ENCODE results near the gene PTPRD. TPM values are rescaled to one million over a fixed set of nuclear protein-coding genes. Genes with fewer than 3 reads are reported as not detected.

PTPRD gene
- polyA plus RNA-seq, 4 donors, result 91.3 to 115 (median 106) TPM

GRCh38 chr9:8362250-8362649 lies 2250.6 kb downstream of the PTPRD start:
- DNase-seq (ENCODE audit: low read depth in 4 of 4, low spot score in 2 of 4), result no peak

GRCh38 chr9:8361364-8361763 lies 2251.4 kb downstream of the PTPRD start:
- DNase-seq (ENCODE audit: low read depth in 4 of 4, low spot score in 2 of 4), result no peak

DNA sequence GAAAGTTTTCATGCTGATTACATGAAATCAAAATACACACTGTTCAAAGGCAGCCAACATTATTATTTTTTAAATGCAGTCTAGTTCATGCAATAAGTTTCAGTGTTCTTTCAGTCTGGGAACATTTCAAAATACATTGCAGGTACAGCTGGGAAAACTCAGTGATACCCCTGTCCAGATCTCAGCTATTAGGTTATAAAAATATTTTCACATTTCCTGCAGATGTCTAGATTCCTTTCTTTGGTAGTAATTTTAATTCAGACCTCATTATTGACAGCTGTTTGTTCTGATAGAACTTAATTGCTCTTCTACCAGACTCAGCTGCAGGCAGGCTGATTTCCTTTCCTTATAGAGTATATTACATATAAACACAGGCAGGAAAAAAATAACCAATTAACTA lies 2256.4 kb downstream of the PTPRD start:
- no peak for DNase-seq (ENCODE audit: low read depth in 4 of 4, low spot score in 2 of 4)

- DNase-seq (ENCODE audit: low read depth in 4 of 4, low spot score in 2 of 4), result no peak
Measured at GRCh38 chr9:8351436-8351835, 2261.4 kb downstream of the PTPRD start.

DNA sequence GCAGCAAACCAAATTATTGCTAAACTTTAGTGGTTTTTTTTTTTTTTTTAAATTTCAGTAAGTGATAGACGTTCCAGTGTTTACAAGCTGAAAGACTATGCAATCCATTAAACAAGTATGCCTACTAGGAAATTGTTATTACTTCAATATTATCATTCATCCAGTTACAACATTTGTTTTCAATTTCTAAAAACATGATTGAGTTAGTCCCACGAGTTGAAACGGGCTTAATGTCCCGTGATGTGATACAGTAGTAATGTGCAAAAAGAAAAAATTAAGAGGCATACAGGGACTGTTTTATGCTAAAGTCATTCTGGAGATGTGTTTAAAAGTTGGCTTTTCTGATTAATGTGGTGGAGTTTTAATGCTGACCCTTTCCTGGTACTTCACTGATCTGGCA lies 2262.9 kb downstream of the PTPRD start:
- DNase-seq (ENCODE audit: low read depth in 4 of 4, low spot score in 2 of 4), result no peak

DNA sequence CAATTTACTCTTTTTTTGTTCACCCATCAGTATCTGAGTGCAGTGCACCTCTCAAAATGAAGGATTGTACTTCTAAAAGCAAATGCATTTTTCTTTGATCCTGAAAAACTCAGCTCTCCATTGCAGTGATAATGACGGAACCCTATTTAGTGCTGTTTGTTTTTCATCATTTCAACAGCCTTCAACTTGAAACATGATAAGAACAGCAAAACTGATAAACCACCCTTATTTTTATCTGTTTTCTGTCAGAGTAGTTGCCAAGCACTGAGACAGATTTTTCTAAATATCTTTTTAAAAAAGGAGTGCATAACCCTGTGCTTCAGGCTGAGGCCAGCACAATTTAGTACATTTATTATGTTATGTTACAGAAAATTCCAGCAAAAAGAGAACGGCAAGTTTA lies 2263.4 kb downstream of the PTPRD start:
- DNase-seq (ENCODE audit: low read depth in 4 of 4, low spot score in 2 of 4), result no peak

DNA sequence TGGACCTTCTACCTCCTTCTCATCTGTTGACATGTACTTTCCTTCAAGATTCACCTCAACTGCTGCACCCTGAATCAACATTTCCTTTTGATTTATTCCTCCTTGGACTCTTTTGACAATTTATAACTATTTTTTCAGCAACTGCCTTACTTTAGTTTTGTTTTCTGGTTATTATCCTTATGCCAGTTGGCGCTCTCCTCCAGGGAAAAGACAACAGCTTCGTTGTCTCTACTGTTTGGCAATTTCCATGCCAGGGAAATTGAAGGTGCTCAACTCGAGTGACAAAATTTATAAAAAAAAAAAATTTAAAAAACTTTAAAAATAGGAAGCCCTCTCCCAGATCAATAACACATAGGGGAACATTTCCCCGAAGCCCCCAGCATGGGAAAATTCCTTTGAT lies 2264.0 kb downstream of the PTPRD start:
- no peak for DNase-seq (ENCODE audit: low read depth in 4 of 4, low spot score in 2 of 4)

GRCh38 chr9:8346296-8346695 lies 2266.5 kb downstream of the PTPRD start:
- no peak for DNase-seq (ENCODE audit: low read depth in 4 of 4, low spot score in 2 of 4)

GRCh38 chr9:8338767-8339510 lies 2273.9 kb downstream of the PTPRD start:
- no peak for DNase-seq (ENCODE audit: low read depth in 4 of 4, low spot score in 2 of 4)

DNA sequence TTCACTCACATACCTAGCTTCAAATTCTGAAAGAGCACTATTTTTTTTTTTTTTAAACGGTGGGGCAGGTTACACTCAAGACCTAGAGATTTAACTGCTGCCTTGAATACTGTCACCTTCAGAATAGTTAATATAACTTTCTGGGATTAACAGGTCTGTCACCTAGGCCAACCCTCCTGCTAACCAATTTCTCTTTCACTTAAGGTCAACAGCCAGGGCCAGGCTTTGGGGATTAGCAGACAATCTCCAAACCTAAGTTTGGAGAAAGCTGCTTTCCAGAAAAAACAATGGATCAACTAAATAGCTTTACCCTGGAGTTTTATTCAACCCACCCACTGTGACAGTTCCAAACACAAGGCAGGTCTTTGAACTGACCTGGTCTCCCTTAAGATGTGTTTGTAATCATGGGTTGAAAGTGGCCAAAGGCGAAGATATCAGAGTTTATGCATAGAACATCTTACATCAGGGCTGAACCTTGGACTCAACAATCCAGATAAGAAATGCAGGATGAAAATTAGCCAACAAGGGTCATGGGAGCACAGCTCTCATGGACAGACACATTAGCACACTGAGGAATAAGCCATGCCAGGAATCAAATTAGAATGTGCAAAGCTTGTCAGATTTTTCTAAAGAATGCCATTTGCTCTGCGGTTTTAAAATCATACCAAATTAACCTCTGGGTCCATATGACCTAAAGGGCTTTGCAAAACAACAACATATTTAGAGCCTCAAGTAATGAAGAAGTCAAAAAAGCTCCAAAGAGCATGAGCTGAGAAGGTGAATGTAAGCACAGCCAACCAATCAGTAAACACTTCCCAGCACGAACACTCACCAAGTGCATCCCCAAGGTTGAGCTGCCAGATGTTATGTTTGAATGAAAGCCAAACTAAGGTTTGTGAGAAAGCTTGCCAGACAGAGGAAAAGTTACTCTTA lies 2274.7 kb downstream of the PTPRD start:
- peak in 2 of 4 donors; percentile 29 to 39 for DNase-seq (ENCODE audit: low read depth in 4 of 4, low spot score in 2 of 4)

DNA sequence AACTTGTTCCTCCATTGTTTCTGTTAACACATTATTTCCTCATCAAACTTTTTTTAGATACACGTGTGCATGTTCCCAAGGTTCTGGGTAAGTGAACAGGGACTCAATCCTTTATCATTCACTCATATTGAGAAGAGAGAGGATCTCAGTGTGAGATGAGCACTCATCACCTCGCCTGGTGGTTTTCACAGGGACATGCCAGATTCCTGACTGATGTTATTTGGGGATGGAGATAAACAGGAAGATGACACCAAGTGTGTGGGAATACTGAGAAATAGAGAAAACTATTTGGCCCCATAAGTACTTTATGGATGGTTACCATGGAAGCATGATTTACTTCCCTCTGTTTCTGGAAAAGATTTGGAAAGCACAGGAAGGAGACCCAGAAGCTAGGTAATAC lies 2279.9 kb downstream of the PTPRD start:
- no peak for DNase-seq (ENCODE audit: low read depth in 4 of 4, low spot score in 2 of 4)

DNA sequence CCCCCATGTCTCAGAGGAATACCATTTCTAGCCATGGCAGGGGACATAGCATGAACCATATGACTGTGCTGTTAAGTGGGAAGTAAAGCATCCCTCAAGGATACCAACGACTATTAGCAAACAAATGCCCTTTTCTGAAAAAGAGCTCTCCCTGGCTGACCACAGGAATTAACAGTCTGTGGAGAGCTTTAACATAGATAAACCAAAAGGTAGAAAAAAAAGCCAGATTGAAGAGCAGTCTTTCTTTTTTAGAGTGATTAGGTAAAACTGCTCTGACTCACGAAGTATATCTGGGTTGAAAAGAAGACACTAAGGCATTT lies 2280.5 kb downstream of the PTPRD start:
- DNase-seq (ENCODE audit: low read depth in 4 of 4, low spot score in 2 of 4), result no peak

DNA sequence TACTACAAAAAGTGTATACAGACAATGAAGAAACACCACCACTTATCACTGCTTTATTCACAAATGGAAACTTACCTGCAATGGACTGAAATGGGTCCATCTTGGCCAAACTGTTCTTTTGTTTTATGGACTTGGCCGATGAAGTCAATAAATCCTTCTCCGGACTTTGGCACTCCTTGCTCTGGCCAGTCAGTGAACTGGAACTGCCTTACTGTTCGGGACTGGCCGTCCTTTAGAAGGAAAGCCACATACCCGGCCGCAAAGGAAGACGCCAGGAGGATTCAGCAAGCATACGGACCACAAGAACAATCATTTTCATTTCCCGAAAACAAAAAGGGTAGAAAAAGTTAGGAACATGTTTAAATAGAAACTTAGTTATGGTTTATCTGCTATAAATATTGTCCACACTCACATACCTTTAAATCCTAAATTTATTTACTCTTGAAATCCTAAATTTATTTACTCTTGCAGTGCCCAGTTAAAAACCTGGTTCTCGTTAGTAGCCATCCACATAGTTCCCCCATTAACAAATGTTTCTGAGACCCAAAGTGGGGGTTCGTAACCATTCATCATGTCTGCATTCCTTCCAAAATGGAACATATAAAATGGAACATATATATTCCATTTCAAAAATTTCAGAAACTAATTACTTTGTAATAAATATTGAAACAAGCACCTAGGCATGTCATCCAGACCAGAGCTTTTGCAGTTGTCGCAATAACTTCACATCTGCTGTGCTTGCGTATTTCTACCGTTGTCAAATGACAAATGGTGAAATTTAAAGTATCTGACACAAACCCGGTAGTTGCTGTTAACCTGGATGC lies 2281.1 kb downstream of the PTPRD start:
- DNase-seq (ENCODE audit: low read depth in 4 of 4, low spot score in 2 of 4), result no peak

DNA sequence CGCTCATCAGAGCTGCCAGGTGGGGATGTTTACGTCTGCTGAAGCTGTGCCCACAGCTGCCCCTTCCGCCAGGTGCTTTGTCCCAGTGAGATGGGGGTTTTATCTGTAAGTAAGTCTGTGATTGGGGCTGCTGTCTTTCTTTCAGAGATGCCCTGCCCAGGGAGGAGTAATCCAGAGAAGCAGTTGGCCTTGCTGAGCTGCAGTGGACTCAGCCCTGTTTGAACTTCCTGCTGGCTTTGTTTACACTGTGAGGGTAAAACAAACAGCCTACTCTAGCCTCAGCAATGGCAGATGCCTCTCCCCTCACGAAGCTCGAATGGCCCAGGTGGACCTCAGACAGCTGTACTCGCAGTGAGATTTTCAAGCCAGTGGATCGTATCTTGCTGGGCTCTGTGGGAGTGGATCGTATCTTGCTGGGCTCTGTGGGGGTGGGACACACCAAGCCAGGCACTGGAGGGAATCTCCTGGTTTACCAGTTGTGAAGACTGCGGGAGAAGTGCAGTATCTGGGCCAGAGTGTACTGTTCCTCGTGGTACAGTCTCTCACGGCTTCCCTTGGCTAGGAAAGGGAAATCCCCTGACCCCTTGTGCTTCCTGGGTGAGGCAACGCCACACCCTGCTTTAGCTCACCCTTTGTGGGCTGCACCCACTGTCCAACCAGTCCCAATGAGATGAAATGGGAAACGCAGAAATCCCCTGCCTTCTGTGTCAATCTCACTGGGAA lies 2283.1 kb downstream of the PTPRD start:
- DNase-seq (ENCODE audit: low read depth in 4 of 4, low spot score in 2 of 4), result no peak

DNA sequence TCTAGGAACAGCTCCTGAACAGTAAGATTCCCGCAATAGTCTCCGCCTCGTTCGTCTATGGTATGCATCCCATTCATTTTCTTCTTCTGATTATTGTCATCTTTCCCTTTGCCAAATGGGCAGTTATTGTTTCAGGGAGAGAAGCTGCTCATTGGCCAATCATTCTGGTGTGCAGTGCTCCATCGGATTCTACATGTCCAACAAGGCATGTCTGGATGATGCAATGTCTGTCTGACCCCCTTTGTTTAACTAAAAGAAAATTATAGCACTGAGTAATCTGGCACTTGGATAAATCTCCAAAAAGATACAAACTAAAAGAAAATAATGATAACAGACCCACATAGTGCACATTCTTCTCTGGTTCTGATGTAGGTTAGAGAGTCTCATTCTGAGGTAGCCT lies 2297.6 kb downstream of the PTPRD start:
- no peak for DNase-seq (ENCODE audit: low read depth in 4 of 4, low spot score in 2 of 4)

DNA sequence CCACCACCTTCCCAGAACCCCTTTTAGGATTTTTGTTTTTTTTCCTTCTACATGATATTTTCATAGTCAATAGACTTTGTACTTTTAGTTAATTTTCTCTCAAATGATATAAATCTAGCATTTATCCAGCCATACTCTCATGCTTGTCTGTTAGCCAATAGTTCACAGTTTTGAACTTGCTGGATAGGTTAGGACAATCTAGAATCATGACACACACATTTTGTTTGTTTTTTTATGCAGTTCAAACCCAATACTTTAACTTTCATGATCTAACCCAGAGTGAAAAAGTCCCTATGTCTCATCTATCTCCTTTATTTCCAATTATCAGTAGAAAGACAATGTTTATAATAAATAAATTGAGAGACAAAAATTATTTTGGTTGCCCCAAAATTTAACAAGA lies 2303.5 kb downstream of the PTPRD start:
- DNase-seq (ENCODE audit: low read depth in 4 of 4, low spot score in 2 of 4), result no peak

GRCh38 chr9:8304720-8305119 lies 2308.1 kb downstream of the PTPRD start:
- no peak for DNase-seq (ENCODE audit: low read depth in 4 of 4, low spot score in 2 of 4)

DNA sequence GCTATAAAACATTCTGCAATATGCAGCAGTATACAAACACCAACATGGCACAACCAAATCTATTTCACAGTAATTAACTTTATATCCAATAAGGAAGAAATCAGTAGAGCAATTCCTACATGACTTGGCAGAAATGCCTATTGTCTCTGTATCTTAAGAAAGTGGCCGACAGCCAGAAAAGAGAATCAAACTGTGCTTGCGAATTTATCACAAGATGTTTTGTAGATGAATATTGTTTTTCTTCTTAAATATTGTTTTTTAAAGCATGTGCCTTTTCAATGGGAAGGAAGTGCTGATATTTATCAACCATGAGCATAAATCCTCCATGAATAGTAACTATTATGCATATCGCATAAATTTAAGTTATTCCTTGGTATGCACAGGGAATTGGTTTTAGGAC lies 2311.5 kb downstream of the PTPRD start:
- no peak for DNase-seq (ENCODE audit: low read depth in 4 of 4, low spot score in 2 of 4)

DNA sequence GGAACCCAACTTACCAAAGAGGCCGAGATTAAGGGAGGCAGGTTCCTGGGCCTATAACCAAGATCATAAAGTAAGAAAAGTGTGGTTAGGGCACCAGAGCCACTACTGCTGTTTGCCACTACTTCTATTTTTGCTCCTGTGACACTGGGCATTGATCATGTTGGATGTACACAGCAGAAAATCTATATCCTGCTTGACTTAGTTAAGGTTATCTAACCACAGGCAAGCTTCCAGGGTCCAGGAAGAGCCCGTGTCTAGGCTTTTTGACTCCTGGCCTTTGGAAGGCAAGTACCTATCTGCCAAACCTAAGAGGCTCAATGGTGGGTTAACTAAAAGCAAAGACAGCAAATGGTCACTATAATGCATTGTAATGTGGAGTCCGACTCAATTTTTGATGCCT lies 2315.8 kb downstream of the PTPRD start:
- no peak for DNase-seq (ENCODE audit: low read depth in 4 of 4, low spot score in 2 of 4)

GRCh38 chr9:8292657-8293056 lies 2320.1 kb downstream of the PTPRD start:
- DNase-seq (ENCODE audit: low read depth in 4 of 4, low spot score in 2 of 4), result no peak

DNA sequence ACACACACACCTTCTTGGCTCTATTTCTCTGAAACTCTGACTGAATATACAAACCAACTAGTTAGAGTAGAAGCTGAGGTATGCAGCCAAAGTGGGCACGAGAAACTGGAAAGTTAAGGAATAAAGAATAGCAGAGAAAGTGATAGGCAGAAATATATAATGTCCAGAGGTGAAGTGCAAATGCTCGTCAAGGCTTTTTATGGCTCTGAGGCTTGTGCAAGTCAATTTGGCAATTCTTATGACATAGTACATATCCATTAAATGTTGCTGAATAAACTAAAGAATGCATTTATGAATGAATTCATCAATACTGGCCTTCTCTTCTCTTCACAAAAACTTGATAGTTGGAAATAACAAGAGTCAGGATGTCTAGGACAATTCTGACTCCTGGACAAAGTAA lies 2323.1 kb downstream of the PTPRD start:
- no peak for DNase-seq (ENCODE audit: low read depth in 4 of 4, low spot score in 2 of 4)
